ENCODE results near the gene FBXO42. TPM values are rescaled to one million over a fixed set of nuclear protein-coding genes. Genes with fewer than 3 reads are reported as not detected.

The FBXO42 gene
- total and polyA plus RNA-seq, 2 of the 4 experiments (the other 2 are of a cell fraction) = 12.0 to 18.8 TPM

DNA sequence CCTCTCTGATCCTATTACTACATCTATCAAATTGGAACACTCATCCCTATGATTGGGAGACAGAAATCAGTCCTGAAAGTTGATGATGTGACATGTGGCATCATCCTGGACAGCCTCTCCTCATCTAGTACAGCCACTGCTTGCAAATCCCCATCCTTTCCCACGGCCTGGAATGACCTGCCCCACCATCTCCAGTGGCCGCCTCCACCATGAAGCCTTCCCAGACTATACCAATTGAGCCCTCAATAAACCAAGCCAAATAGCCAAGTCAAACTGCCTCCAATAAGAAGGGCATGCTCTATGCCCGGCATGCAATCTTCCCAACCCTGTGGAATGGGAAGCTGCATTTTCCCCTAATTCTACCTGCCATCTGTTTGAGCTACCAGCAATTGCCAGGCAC is 139.3 kb downstream of the FBXO42 start:
- ChIA-PET POLR2A (ENCODE audit: unreplicated experiment) (no interaction called here), CTCF (no interaction called here)
- Histone ChIP-seq H3K36me3 (ENCODE audit: control insufficient read depth, insufficient read depth, low read length) (no peaks in the 10 kb centered on the region), H4K20me1 (ENCODE audit: insufficient read depth, low read length) (no peaks in the 10 kb centered on the region), H3K23ac (ENCODE audit: low read depth, low read length) (no peak overlapping the region), H4K91ac (ENCODE audit: insufficient read depth, low read depth, low read length) (no peak overlapping the region), H2BK15ac (ENCODE audit: low read depth, low read length) (no peak overlapping the region), H4K5ac (ENCODE audit: low read depth, low read length) (no peak overlapping the region), H2BK120ac (ENCODE audit: low read depth, low read length) (no peak overlapping the region), H3K9me1 (ENCODE audit: insufficient read depth, low read length) (0 out of 2 replicates have a peak, but pooled peaks cover 5% of the 10 kb centered on the region), H3K27ac (ENCODE audit: insufficient read depth, low read length) (no peak overlapping the region), H3K4me3 (ENCODE audit: insufficient read depth, low read depth, low read length) (no peak overlapping the region), H3K4me2 (ENCODE audit: low read depth, low read length) (no peak overlapping the region), H3K79me1 (ENCODE audit: low read depth in 1 of 2, low read length in 2 of 2) (no peaks in the 10 kb centered on the region), H3K9me3 (ENCODE audit: control insufficient read depth, insufficient read depth, low read length) (no peaks in the 10 kb centered on the region), H2AK9ac (replicated peaks; ENCODE audit: low read depth, low read length, poor library complexity) (no peak overlapping the region), H3K4me1 (ENCODE audit: control insufficient read depth, insufficient read depth, low read length) (no peaks in the 10 kb centered on the region), H2AFZ (replicated peaks; ENCODE audit: low read length, poor library complexity) (no peak overlapping the region), H2BK20ac (ENCODE audit: low read depth, low read length) (no peak overlapping the region), H3K56ac (ENCODE audit: extremely low read depth, insufficient read depth, low read length) (no peak overlapping the region), H3K14ac (replicated peaks; ENCODE audit: low read depth, low read length) (no peak overlapping the region), H3K4ac (ENCODE audit: low read depth, low read length) (no peak overlapping the region), H3K27me3 (ENCODE audit: control insufficient read depth, insufficient read depth, low read length) (no peaks in the 10 kb centered on the region), H3K9ac (ENCODE audit: low read depth, low read length) (no peak overlapping the region), H2BK5ac (ENCODE audit: low read depth, low read length, poor library complexity, severe bottlenecking) (no peak overlapping the region), H4K8ac (ENCODE audit: low read depth in 2 of 2, low read length in 2 of 2) (no peak overlapping the region), H2AK5ac (ENCODE audit: low read depth, low read length) (no peak overlapping the region), H3K18ac (ENCODE audit: low read depth, low read length) (no peak overlapping the region)
- no TSS peak for BruUV-seq (replicated peaks)
- no peak for TF ChIP-seq SMC3 (IDR thresholded peaks at IDR 0.05; ENCODE audit: low read depth, low read length)
- TF ChIP-seq NFE2L2 (IDR thresholded peaks at IDR 0.05; ENCODE audit: low read depth, low read length) = no peak
- intact Hi-C loops (cut with micrococcal nuclease) (no loop called here), in situ Hi-C loops (cut with MboI; ENCODE audit: low sequenced_read_pairs) (no loop called here), dilution Hi-C loops (cut with HindIII; ENCODE audit: low sequenced_read_pairs, unreplicated experiment) (no loop called here)
- no peak for DNase-seq
- no peak for ATAC-seq (ENCODE audit: low read depth)
- WGBS, 2 experiments (ENCODE audit: extremely low coverage in 2 of 2, insufficient read length in 1 of 2) = 100% methylated on average over 1 of the region's 3 CpGs; no CpG with 5 or more reads in 1 of the 2 experiments

All from IMR-90 (cell line).